Measurements from ENCODE around the gene CHRM4.

DNA sequence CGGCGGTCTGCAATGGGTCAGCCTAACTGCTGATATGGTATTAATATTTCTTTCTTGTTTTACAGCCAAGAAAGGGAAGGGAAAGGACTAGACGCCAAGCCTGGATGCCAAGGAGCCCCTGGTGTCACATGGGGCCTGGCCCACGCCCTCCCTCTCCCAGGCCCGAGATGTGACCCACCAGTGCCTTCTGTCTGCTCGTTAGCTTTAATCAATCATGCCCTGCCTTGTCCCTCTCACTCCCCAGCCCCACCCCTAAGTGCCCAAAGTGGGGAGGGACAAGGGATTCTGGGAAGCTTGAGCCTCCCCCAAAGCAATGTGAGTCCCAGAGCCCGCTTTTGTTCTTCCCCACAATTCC, 8.2 kb downstream of the CHRM4 start:
- TF ChIP-seq, protein P1, sequence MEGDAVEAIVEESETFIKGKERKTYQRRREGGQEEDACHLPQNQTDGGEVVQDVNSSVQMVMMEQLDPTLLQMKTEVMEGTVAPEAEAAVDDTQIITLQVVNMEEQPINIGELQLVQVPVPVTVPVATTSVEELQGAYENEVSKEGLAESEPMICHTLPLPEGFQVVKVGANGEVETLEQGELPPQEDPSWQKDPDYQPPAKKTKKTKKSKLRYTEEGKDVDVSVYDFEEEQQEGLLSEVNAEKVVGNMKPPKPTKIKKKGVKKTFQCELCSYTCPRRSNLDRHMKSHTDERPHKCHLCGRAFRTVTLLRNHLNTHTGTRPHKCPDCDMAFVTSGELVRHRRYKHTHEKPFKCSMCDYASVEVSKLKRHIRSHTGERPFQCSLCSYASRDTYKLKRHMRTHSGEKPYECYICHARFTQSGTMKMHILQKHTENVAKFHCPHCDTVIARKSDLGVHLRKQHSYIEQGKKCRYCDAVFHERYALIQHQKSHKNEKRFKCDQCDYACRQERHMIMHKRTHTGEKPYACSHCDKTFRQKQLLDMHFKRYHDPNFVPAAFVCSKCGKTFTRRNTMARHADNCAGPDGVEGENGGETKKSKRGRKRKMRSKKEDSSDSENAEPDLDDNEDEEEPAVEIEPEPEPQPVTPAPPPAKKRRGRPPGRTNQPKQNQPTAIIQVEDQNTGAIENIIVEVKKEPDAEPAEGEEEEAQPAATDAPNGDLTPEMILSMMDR (IDR thresholded peaks at IDR 0.05): no peak
- TF ChIP-seq POLR2A (IDR thresholded peaks at IDR 0.05): no peak
